GM12873 (cell line): ENCODE measurements around the gene KIF4A.

Source experiments
- TF ChIP-seq, protein P1 (sequence below): IDR thresholded peaks from 2 replicates; pipeline ENCODE4 v1.5.1; 2012; ENCODE audit warnings: low read depth, mild to moderate bottlenecking, moderate library complexity, low read length, control low read depth; ENCODE audit not compliant: insufficient read depth; ENCODE audit errors: missing control alignments

KIF4A gene

GRCh38 chrX:70411475-70411874 lies 121.6 kb downstream of the KIF4A start:
- TF ChIP-seq, protein P1, sequence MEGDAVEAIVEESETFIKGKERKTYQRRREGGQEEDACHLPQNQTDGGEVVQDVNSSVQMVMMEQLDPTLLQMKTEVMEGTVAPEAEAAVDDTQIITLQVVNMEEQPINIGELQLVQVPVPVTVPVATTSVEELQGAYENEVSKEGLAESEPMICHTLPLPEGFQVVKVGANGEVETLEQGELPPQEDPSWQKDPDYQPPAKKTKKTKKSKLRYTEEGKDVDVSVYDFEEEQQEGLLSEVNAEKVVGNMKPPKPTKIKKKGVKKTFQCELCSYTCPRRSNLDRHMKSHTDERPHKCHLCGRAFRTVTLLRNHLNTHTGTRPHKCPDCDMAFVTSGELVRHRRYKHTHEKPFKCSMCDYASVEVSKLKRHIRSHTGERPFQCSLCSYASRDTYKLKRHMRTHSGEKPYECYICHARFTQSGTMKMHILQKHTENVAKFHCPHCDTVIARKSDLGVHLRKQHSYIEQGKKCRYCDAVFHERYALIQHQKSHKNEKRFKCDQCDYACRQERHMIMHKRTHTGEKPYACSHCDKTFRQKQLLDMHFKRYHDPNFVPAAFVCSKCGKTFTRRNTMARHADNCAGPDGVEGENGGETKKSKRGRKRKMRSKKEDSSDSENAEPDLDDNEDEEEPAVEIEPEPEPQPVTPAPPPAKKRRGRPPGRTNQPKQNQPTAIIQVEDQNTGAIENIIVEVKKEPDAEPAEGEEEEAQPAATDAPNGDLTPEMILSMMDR: no peak

GRCh38 chrX:70421618-70422017 lies 131.7 kb downstream of the KIF4A start:
- TF ChIP-seq, protein P1: no peak

GRCh38 chrX:70422851-70423341 lies 133.0 kb downstream of the KIF4A start, which contains the start of gene GDPD2:
Gene GDPD2 (plus strand): TSS chrX:70423314. CDS start chrX:70424985, 1,671 bp downstream.
- TF ChIP-seq, protein P1: no peak

- TF ChIP-seq, protein P1: no peak
These were observed 134.2 kb downstream of the KIF4A start for GRCh38 chrX:70423936-70424675.

- TF ChIP-seq, protein P1: no peak
These were observed 134.9 kb downstream of the KIF4A start for GRCh38 chrX:70424801-70425200.

DNA sequence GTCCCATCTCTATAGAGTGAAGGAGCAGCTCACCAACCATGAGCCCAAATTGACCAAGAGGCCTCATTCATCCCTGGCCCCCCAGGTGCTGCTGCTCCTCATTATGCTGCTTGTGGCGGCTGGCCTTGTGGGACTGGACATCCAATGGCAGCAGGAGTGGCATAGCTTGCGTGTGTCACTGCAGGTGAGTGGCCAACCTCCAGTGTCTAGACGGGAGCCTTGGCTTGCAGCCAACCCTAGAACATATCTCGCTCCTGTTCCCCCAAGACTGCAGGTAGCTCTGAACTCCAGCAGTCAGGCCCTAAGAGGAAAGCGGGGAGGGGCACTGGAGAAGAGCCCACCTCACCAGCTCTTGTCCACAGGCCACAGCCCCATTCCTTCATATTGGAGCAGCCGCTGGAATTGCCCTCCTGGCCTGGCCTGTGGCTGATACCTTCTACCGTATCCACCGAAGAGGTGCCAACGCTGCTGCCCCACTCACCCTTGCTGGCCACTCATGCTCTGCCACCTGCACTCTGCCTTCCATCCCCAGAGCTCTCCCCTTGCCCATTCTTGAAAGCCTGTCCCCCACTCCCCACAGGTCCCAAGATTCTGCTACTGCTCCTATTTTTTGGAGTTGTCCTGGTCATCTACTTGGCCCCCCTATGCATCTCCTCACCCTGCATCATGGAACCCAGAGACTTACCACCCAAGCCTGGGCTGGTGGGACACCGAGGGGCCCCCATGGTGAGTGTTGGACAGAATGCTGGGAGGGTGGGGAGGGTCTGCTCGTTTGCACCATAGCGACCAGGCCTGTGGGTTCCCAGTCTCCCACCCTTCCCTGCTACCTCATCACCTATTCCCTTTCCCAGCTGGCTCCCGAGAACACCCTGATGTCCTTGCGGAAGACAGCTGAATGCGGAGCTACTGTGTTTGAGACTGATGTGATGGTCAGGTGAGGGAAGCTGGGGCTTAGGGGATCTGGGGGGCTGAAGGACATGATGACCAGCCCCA lies 136.7 kb downstream of the KIF4A start:
- TF ChIP-seq, protein P1: no peak

- TF ChIP-seq, protein P1: no peak
These were observed 137.5 kb downstream of the KIF4A start for GRCh38 chrX:70427365-70427764.
